K562 (cell line): ENCODE measurements around the gene KAZN. TPM values are rescaled to one million over a fixed set of nuclear protein-coding genes. Genes with fewer than 3 reads are reported as not detected.

Experiments used
- ATAC-seq: fragments of 200-7000 bp; cut with Tn5 transposase; 3 replicates; pipeline ENCODE4 v1.9.1; 2020; ENCODE audit warnings: moderate library complexity
- BruUV-seq: library from RNA; stranded (reverse); fragments of 400-500 nt; replicated peaks from 2 replicates; lab custom pipeline; 2021; lab: Mats Ljungman, UMichigan
- CTCF ChIA-PET: fragments of 300-600 bp; formaldehyde crosslinking; extraction: SDS; loops from one replicate; lab custom pipeline; 2021; ENCODE audit warnings: low intra/inter-chr PET ratio; lab: Yijun Ruan, JAX
- POLR2A ChIA-PET: fragments of 300-600, 350-650 bp; sonication (Branson Sonifier 250); formaldehyde crosslinking; extraction: SDS; loops from one replicate; lab custom pipeline; 2021; ENCODE audit warnings: antibody characterized with exemption, inconsistent platforms; lab: Yijun Ruan, JAX
- DNase-seq, 4 experiments: peaks; one replicate each; pipeline versions ENCODE4 v3.0.0 to v3.0.0-alpha.2; 2011 to 2018; ENCODE audit warnings: low spot score in 3 of 4, mixed read lengths in 3 of 4; ENCODE audit errors: extremely low read depth in 1 of 4
- FAIRE-seq: peaks from 2 replicates; lab custom pipeline; 2011; peaks lifted over from hg19 to GRCh38; lab: Jason Lieb, UNC
- H2AFZ ChIP-seq: 2 replicates; pipeline ENCODE4 v1.6.0; 2011; ENCODE audit warnings: low read depth, low read length, control low read depth, inconsistent platforms
- H3K27ac ChIP-seq: fragments of 200-600 bp; 3 replicates; pipeline ENCODE4 v1.8.0; 2011; ENCODE audit warnings: low read depth, mild to moderate bottlenecking, control low read depth, inconsistent platforms, low read length, moderate library complexity, mixed read lengths; ENCODE audit errors: extremely low read depth
- H3K27me3 ChIP-seq, 2 experiments: fragments of 300-600 bp in 1 of 2; 2 replicates in 1 of 2; 3 replicates in 1 of 2; pipeline versions ENCODE4 v1.6.0 to v1.8.0; 2011; ENCODE audit warnings: inconsistent platforms in 2 of 2, low read length in 2 of 2, mild to moderate bottlenecking in 1 of 2, mixed read lengths in 1 of 2, moderate library complexity in 1 of 2; ENCODE audit not compliant: control insufficient read depth in 2 of 2, insufficient read depth in 2 of 2
- H3K36me3 ChIP-seq: fragments of 300-600 bp; 3 replicates; pipeline ENCODE4 v1.8.0; 2011; ENCODE audit warnings: mild to moderate bottlenecking, low read length, inconsistent platforms; ENCODE audit not compliant: control insufficient read depth, insufficient read depth
- H3K4me1 ChIP-seq, 2 experiments: fragments of 200-600 bp in 1 of 2; replicated peaks in 1 of 2; 2 replicates in 1 of 2; 3 replicates in 1 of 2; pipeline versions ENCODE4 v1.5.1 to v1.8.0; 2011; ENCODE audit warnings: inconsistent platforms in 2 of 2, low read length in 2 of 2, mild to moderate bottlenecking in 1 of 2, mixed read lengths in 1 of 2, moderate library complexity in 1 of 2; ENCODE audit not compliant: control insufficient read depth in 2 of 2, insufficient read depth in 2 of 2
- H3K4me2 ChIP-seq: 2 replicates; pipeline ENCODE4 v1.6.1; 2011; ENCODE audit warnings: low read length, control low read depth, inconsistent platforms, mixed read lengths; ENCODE audit not compliant: insufficient read depth
- H3K4me3 ChIP-seq: fragments of 200-600 bp; sonication (generic), shearing (Covaris generic); 2 replicates; pipeline ENCODE4 v1.5.1; 2016; ENCODE audit warnings: control low read depth, inconsistent platforms
- H3K79me2 ChIP-seq: fragments of 200-600 bp; 3 replicates; pipeline ENCODE4 v1.8.0; 2011; ENCODE audit warnings: low read length, inconsistent platforms; ENCODE audit not compliant: control insufficient read depth, insufficient read depth
- H3K9ac ChIP-seq, 2 experiments: 2 replicates each; pipeline versions ENCODE4 v1.6.0 to v1.6.1; 2011; ENCODE audit warnings: low read depth in 2 of 2, low read length in 2 of 2, control low read depth in 1 of 2, inconsistent platforms in 1 of 2, mild to moderate bottlenecking in 1 of 2, mixed read lengths in 1 of 2; ENCODE audit not compliant: insufficient read depth in 1 of 2
- H3K9me1 ChIP-seq: one replicate; pipeline ENCODE4 v1.6.0; 2011; ENCODE audit warnings: inconsistent platforms, mild to moderate bottlenecking, low read length, moderate library complexity; ENCODE audit not compliant: control insufficient read depth, insufficient read depth
- H3K9me3 ChIP-seq: replicated peaks from 2 replicates; pipeline ENCODE4 v1.5.1; 2011; ENCODE audit warnings: low read depth, low read length, inconsistent platforms; ENCODE audit not compliant: control insufficient read depth, insufficient read depth
- H4K20me1 ChIP-seq: replicated peaks from 2 replicates; pipeline ENCODE4 v1.6.1; 2011; ENCODE audit warnings: low read length, inconsistent platforms, mixed read lengths; ENCODE audit not compliant: control insufficient read depth, insufficient read depth
- BMI1 ChIP-seq: fragments of 150-350 bp; IDR thresholded peaks from 2 replicates; pipeline ENCODE4 v1.6.1; 2014; ENCODE audit warnings: low read length
- CHCHD3 ChIP-seq: fragments of 250-450 bp; sonication (Bioruptor Pico); IDR thresholded peaks from 2 replicates; pipeline ENCODE4 v2.1.2; 2022; ENCODE audit warnings: mild to moderate bottlenecking
- HDGF ChIP-seq: fragments of 450-650 bp; IDR thresholded peaks from 2 replicates; pipeline ENCODE4 v1.6.1; 2016
- HLTF ChIP-seq: fragments of 450-650 bp; IDR thresholded peaks from 2 replicates; pipeline ENCODE4 v1.6.1; 2016
- ID3 ChIP-seq, 2 experiments: fragments of 250-450 bp in 1 of 2; fragments of 450-650 bp in 1 of 2; sonication (Bioruptor Pico) in 1 of 2; IDR thresholded peaks; 2 replicates each; pipeline versions ENCODE4 v1.6.1 to v1.8.0; 2016 to 2021; ENCODE audit warnings: mild to moderate bottlenecking in 2 of 2, moderate library complexity in 2 of 2, missing compliant biosample characterization in 1 of 2, missing genetic modification characterization in 1 of 2
- LARP7 ChIP-seq: fragments of 450-650 bp; IDR thresholded peaks from 2 replicates; pipeline ENCODE4 v1.6.1; 2016
- NRF1 ChIP-seq, 2 experiments: fragments of 450-650 bp; IDR thresholded peaks in 1 of 2; conservative IDR thresholded peaks in 1 of 2; 2 replicates each; pipeline ENCODE4 v1.6.1; 2014; ENCODE audit warnings: mild to moderate bottlenecking in 2 of 2
- RCOR1 ChIP-seq, 2 experiments: IDR thresholded peaks; 2 replicates each; pipeline ENCODE4 v1.6.1; 2012; ENCODE audit warnings: low read depth in 2 of 2, low read length in 2 of 2, borderline replicate concordance in 1 of 2, improper control_type of control experiment in 1 of 2
- SMAD1 ChIP-seq: fragments of 150-350 bp; IDR thresholded peaks from 2 replicates; pipeline ENCODE4 v1.6.1; 2014; ENCODE audit warnings: low read length, low read depth; ENCODE audit not compliant: partially characterized antibody
- SPI1 ChIP-seq: IDR thresholded peaks from 2 replicates; pipeline ENCODE4 v1.6.1; 2011; ENCODE audit warnings: low read depth, low read length, control low read depth, borderline replicate concordance
- TAF15 ChIP-seq: fragments of 200-400 bp; formaldehyde crosslinking; IDR thresholded peaks from 2 replicates; pipeline ENCODE4 v1.6.1; 2017; ENCODE audit warnings: mild to moderate bottlenecking, low read depth, low read length, moderate library complexity
- ZBTB8A ChIP-seq: fragments of 450-650 bp; IDR thresholded peaks from 2 replicates; pipeline ENCODE4 v1.6.1; 2018; ENCODE audit warnings: mild to moderate bottlenecking, moderate library complexity; ENCODE audit not compliant: partially characterized antibody
- WGBS: fragments of 100-300 bp; shearing (Covaris generic); methylation state at CpG from one replicate; pipeline ENCODE4 v1.1.6; 2016; ENCODE audit warnings: low coverage, mixed read lengths; ENCODE audit not compliant: insufficient coverage; ENCODE audit errors: missing lambda C conversion rate; 5-methylcytosine and 5-hydroxymethylcytosine counted together
- in situ Hi-C: fragments of 300-500 bp; cut with MboI; formaldehyde crosslinking; loops from 4 replicates; pipeline ENCODE4 v1.15.0; 2018; ENCODE audit warnings: inconsistent platforms, mixed read lengths
- intact Hi-C: fragments of 100-400 bp; cut with micrococcal nuclease; formaldehyde crosslinking; loops from 2 replicates; pipeline ENCODE4 v1.14.2; 2022
- polyA plus RNA-seq, 8 experiments: library from polyadenylated mRNA; depleted of rRNA in 4 of 8; stranded (reverse) in 5 of 8; unstranded in 3 of 8; fragments of >200 nt; fragmentation: Nextera tagmentation in 2 of 8; fragmentation: Illumina TruSeq in 1 of 8; extraction: Ambion mirVana in 2 of 8; extraction: Trizol in 1 of 8; gene quantifications; 2 replicates each; pipeline versions ENCODE4 v1.2.1 to v1.2.3, GENCODE V29; 2011 to 2014; ENCODE audit warnings: inconsistent platforms in 1 of 8, missing spikeins in 1 of 8
- total RNA-seq, 7 experiments: library from RNA; depleted of rRNA in 6 of 7; stranded (reverse); fragments of >200 nt in 6 of 7; fragmentation: Illumina TruSeq in 2 of 7; extraction: Trizol in 2 of 7; gene quantifications; 2 replicates each; pipeline versions ENCODE4 v1.2.1 to v1.2.3, GENCODE V29; 2011 to 2021; ENCODE audit warnings: low replicate concordance in 1 of 7
- TF ChIP-seq, protein P1 (sequence below): fragments of 450-650 bp; IDR thresholded peaks from 2 replicates; pipeline ENCODE4 v1.6.1; 2017; ENCODE audit warnings: mild to moderate bottlenecking, moderate library complexity

Gene KAZN
- total and polyA plus RNA-seq, 9 of the 15 experiments (the other 6 are each of a cell fraction or from before 2014, with no cell fraction given) = 2.1 to 21.6 (median 5.4) TPM

DNA sequence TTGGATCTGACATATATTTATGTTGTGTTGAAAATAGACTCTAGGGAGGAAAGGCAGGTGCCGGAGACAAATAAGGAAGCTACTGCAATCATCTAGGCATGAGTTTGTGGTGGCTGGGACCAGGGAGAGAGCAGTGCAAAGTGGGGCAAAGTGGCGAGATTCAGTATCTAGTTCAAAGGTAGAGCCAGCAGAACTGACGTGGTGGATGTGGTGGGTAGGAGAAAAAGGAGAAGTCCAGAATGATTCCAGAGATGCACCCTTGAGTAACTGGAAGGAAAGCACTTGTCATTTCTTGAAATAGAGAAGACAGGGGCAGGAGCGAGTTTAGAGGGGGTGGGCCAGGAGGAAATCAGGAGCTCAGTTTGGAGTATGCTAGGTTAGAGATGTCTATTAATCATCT is 275.2 kb downstream of the KAZN start:
- H2AFZ ChIP-seq = no peak overlapping the region
- TF ChIP-seq ZBTB8A = no peak
- TF ChIP-seq SPI1 = peak; percentile 29; the same call in 1 of the 2 replicates
- H3K36me3 ChIP-seq = no peaks in the 10 kb centered on the region
- H3K9ac ChIP-seq = no peak overlapping the region
- intact Hi-C loops = no loop called here
- H3K9me3 ChIP-seq = no peaks in the 10 kb centered on the region
- DNase-seq (no peak), FAIRE-seq (no peak), ATAC-seq (no peak)
- H3K9me1 ChIP-seq = no peaks in the 10 kb centered on the region
- no peaks in the 10 kb centered on the region for H3K4me1 ChIP-seq
- no peak overlapping the region for H3K4me3 ChIP-seq
- no peaks in the 10 kb centered on the region for H3K79me2 ChIP-seq
- WGBS = 0% methylated on average over 4 of the region's 4 CpGs
- H3K27ac ChIP-seq = no peak overlapping the region
- CTCF ChIA-PET = no interaction called here
- BruUV-seq = no TSS peak
- no peak overlapping the region for H3K4me2 ChIP-seq
- in situ Hi-C loops = loop anchor here (25.0 kb wide), 1 partner anchor 761 kb away; no protein-coding TSS in a partner anchor
- H4K20me1 ChIP-seq = no peaks in the 10 kb centered on the region
- POLR2A ChIA-PET = interaction anchor here (0.6 to 1.7 kb wide), 3 partner anchors 8 to 57 kb away, joined by 3 to 5 read pairs (median 3); no protein-coding TSS in a partner anchor
- H3K27me3 ChIP-seq = peaks cover 7 to 16% of the 10 kb centered on the region in 2 experiments; a peak in 3 of 5 replicates

DNA sequence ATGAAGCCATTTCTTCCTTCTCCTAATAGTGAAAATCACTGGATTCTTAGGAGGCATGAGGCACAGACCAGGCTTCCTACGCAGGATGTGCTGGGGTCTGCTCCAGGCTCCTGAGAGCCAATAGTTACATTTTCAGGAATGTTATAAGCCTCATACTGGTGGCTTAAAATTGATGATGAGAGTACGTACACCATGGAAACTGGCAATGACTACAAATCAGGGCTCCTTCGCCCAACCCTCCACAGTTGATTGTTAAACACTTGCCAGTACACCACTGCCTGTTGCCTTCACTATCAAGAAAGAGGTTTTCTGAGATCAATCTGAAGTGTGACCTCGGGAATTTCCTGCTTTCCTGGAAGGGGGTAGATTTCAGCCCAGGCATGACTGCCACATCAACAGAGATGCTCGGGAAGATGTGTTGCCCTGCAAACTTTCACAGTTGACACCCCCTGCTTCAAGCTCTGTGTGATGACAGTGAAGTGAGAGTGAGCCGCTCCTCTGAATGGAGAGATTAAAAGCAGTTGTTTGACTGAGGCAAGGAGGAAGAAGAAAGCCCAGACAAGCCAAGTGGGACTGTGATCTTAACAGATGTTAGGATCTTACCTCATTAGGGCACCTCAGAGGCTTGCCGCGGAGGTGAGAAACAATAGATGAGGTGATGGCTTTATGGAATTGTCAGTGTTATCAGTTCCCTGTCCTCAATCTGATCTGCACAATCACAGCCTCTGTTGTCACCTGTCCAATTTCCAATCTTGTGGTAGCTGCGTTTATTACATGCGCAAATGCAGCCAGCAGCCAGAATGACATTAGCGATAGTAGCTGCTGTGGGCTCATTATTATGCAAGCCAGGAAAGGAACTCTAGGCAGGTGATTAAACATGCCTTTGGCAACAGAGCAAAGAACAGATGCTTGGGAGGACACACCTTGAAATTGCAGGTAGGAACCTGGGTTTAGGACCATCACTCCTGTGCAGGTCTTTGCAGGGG is 277.3 kb downstream of the KAZN start:
- Histone ChIP-seq H3K79me2 (no peaks in the 10 kb centered on the region), H3K27me3 (peaks cover 7 to 16% of the 10 kb centered on the region in 2 experiments; a peak in 3 of 5 replicates), H3K36me3 (no peaks in the 10 kb centered on the region), H3K27ac (no peak overlapping the region), H3K4me1 (peaks cover 0 to 4% of the 10 kb centered on the region in 2 experiments; a peak in 3 of 5 replicates), H3K9me3 (no peaks in the 10 kb centered on the region), H3K9me1 (no peaks in the 10 kb centered on the region), H3K9ac (no peak overlapping the region), H4K20me1 (no peaks in the 10 kb centered on the region), H3K4me3 (no peak overlapping the region), H2AFZ (no peak overlapping the region), H3K4me2 (no peak overlapping the region)
- in situ Hi-C loops (no loop called here), intact Hi-C loops (no loop called here)
- ChIA-PET POLR2A (no interaction called here), CTCF (no interaction called here)
- DNase-seq = no peak
- no peak for ATAC-seq
- no TSS peak for BruUV-seq
- no peak for FAIRE-seq
- WGBS = 2% methylated on average over 11 of the region's 11 CpGs
- TF ChIP-seq HDGF = no peak
- TF ChIP-seq ID3 (CRISPR knock-in tag; IDR thresholded peaks at IDR 0.05) = no peak
- TF ChIP-seq ID3 (tag; IDR thresholded peaks at IDR 0.05) = 0 out of 2 replicates have a peak, but pooled peaks have one; percentile 30
- TF ChIP-seq, protein P1, sequence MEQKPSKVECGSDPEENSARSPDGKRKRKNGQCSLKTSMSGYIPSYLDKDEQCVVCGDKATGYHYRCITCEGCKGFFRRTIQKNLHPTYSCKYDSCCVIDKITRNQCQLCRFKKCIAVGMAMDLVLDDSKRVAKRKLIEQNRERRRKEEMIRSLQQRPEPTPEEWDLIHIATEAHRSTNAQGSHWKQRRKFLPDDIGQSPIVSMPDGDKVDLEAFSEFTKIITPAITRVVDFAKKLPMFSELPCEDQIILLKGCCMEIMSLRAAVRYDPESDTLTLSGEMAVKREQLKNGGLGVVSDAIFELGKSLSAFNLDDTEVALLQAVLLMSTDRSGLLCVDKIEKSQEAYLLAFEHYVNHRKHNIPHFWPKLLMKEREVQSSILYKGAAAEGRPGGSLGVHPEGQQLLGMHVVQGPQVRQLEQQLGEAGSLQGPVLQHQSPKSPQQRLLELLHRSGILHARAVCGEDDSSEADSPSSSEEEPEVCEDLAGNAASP = no peak
- TF ChIP-seq LARP7 = no peak
- no peak for TF ChIP-seq CHCHD3 (CRISPR knock-in tag)
- peak in 1 of 2 experiments; percentile 53; a peak in 1 of 4 replicates for TF ChIP-seq RCOR1 (IDR thresholded peaks at IDR 0.05; ENCODE audit: borderline replicate concordance in 1 of 2, low read depth in 2 of 2, low read length in 2 of 2)
- no peak for TF ChIP-seq HLTF
- TF ChIP-seq BMI1 = no peak
- TF ChIP-seq TAF15 = no peak
- no peak for TF ChIP-seq SMAD1
- peak in 1 of 2 experiments; percentile 31; a peak in 1 of 4 replicates for TF ChIP-seq NRF1 (conservative IDR thresholded peaks at IDR 0.05 in 1 of 2, IDR thresholded peaks at IDR 0.05 in 1 of 2)
